NT2/D1 (cell line): ENCODE results near the gene ARHGAP22.

Experiments
- SUZ12 ChIP-seq: IDR thresholded peaks from 2 replicates; pipeline ENCODE4 v1.6.1; 2011; ENCODE audit not compliant: insufficient read length, insufficient read depth; ENCODE audit errors: extremely low read depth
- YY1 ChIP-seq: IDR thresholded peaks from 2 replicates; pipeline ENCODE4 v1.6.1; 2011; ENCODE audit not compliant: insufficient read length, insufficient read depth
- ZNF274 ChIP-seq: IDR thresholded peaks from 2 replicates; pipeline ENCODE4 v1.6.1; 2011; ENCODE audit warnings: mild to moderate bottlenecking, low read depth, low read length

- TF ChIP-seq ZNF274 (no peak), YY1 (no peak), SUZ12 (no peak)
Measured at GRCh38 chr10:48511875-48512231, 93.0 kb downstream of the ARHGAP22 start.
